ENCODE measurements around the gene FNDC3B. TPM values are rescaled to one million over a fixed set of nuclear protein-coding genes. Genes with fewer than 3 reads are reported as not detected.

FNDC3B gene
- total and polyA plus RNA-seq, 2 of the 8 experiments (the other 6 are each of a cell fraction or from before 2014, with no cell fraction given), result 14.1 to 44.4 TPM

DNA sequence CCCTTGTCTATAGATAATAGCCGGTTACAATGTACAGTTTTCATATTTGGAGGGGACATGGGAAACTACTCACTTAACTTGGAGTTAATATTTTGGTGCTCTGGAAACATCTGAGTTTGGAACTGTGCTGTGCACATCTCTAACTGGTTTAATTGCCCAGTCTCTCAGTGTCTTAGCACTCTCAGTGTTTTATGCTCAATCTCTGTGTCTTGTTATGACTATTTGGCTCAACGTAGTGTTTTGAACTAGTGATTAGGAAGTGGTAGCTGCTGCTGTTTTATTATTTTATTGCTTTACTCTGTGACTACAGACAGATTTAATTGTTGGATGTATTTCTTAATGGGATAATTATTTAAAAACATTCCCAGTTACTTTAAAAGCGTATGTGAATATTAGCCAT is 17.0 kb downstream of the FNDC3B start:
- no peak overlapping the region for H4K5ac ChIP-seq (ENCODE audit: insufficient read length, low read depth, low read length)
- CTCF ChIA-PET (ENCODE audit: partially characterized antibody), result interaction anchor here (0.7 to 0.9 kb wide), 3 partner anchors 14 to 21 kb away, joined by 3 read pairs; no protein-coding TSS in a partner anchor
- peaks cover 0 to 2% (median 0%) of the 10 kb centered on the region in 4 experiments; a peak in 2 of 7 replicates for H3K4me1 ChIP-seq (replicated peaks in 1 of 4; ENCODE audit: control insufficient read depth in 3 of 4, insufficient read depth in 4 of 4, low read length in 3 of 4)
- H3K4ac ChIP-seq (replicated peaks; ENCODE audit: insufficient read length, low read depth, low read length), result no peak overlapping the region
- no peaks in the 10 kb centered on the region for H3K9me3 ChIP-seq (ENCODE audit: insufficient read depth in 2 of 2, low read depth in 1 of 2, low read length in 1 of 2)
- H3K18ac ChIP-seq (ENCODE audit: extremely low read depth, low read length), result no peak overlapping the region
- no peak overlapping the region for H3K27ac ChIP-seq (ENCODE audit: low read depth, low read length)
- 81% methylated on average over 3 of the region's 3 CpGs; no CpG with 5 or more reads in 1 of the 2 experiments for WGBS, 2 experiments (ENCODE audit: extremely low coverage in 1 of 2, insufficient coverage in 1 of 2, insufficient read length in 1 of 2, insufficient replicate concordance in 2 of 2, low coverage in 1 of 2, low lambda C conversion rate in 2 of 2, missing lambda C conversion rate in 1 of 2)
- no peak overlapping the region for H3K4me3 ChIP-seq (ENCODE audit: extremely low read depth in 1 of 4, insufficient read depth in 2 of 4, low read depth in 3 of 4, low read length in 4 of 4)
- H2AFZ ChIP-seq (ENCODE audit: low read length), result no peak overlapping the region
- H3K56ac ChIP-seq (replicated peaks; ENCODE audit: insufficient read length, low read depth, low read length), result no peak overlapping the region
- no peak overlapping the region for H3K14ac ChIP-seq (ENCODE audit: insufficient read length)
- POLR2A ChIA-PET (ENCODE audit: partially characterized antibody), result no interaction called here
- no peaks in the 10 kb centered on the region for H3K23me2 ChIP-seq (ENCODE audit: low read depth, low read length)
- H4K8ac ChIP-seq (ENCODE audit: extremely low read depth, insufficient read depth, low read length), result no peak overlapping the region
- no peaks in the 10 kb centered on the region for H3K27me3 ChIP-seq (replicated peaks in 1 of 4; ENCODE audit: control insufficient read depth in 3 of 4, extremely low read depth in 1 of 4, insufficient read depth in 3 of 4, low read length in 3 of 4)
- no peak overlapping the region for H2BK20ac ChIP-seq (ENCODE audit: low read length)
- FAIRE-seq (no peak), DNase-seq (ENCODE audit: low read depth in 1 of 2, low spot score in 2 of 2) (no peak)
- H2AK5ac ChIP-seq (ENCODE audit: low read depth, low read length), result no peak overlapping the region
- no peak overlapping the region for H3K4me2 ChIP-seq (ENCODE audit: insufficient read depth in 1 of 2, low read depth in 2 of 2, low read length in 2 of 2)
- peaks cover 5 to 8% of the 10 kb centered on the region in 2 experiments for H4K20me1 ChIP-seq (replicated peaks in 1 of 2; ENCODE audit: control insufficient read depth in 1 of 2, insufficient read depth in 2 of 2, low read length in 2 of 2)
- H3K79me1 ChIP-seq (ENCODE audit: low read depth, low read length), result peaks cover 7% of the 10 kb centered on the region; the same call in 1 of the 2 replicates
- H2BK15ac ChIP-seq (ENCODE audit: low read length), result no peak overlapping the region
- H4K91ac ChIP-seq (replicated peaks; ENCODE audit: insufficient read length, low read length), result no peak overlapping the region
- peaks cover 0 to under 1% (median 0%) of the 10 kb centered on the region in 4 experiments; a peak in 1 of 8 replicates for H3K36me3 ChIP-seq (ENCODE audit: control insufficient read depth in 2 of 4, insufficient read depth in 4 of 4, low read length in 3 of 4)
- no peak overlapping the region for H2BK120ac ChIP-seq (replicated peaks; ENCODE audit: low read depth, low read length)
- H3K23ac ChIP-seq (ENCODE audit: insufficient read length), result no peak overlapping the region
- H2BK12ac ChIP-seq (ENCODE audit: low read depth, low read length), result no peak overlapping the region
- peaks cover 0 to 89% of the 10 kb centered on the region in 2 experiments; a peak in 2 of 4 replicates for H3K79me2 ChIP-seq (ENCODE audit: control insufficient read depth in 1 of 2, insufficient read depth in 2 of 2, low read length in 2 of 2)
- TF ChIP-seq POU5F1 (IDR thresholded peaks at IDR 0.05; ENCODE audit: low read depth, low read length), result no peak
- no peak overlapping the region for H3K9ac ChIP-seq (replicated peaks in 1 of 4; ENCODE audit: extremely low read depth in 1 of 4, low read depth in 3 of 4, low read length in 3 of 4)
- H2BK5ac ChIP-seq (ENCODE audit: low read depth, low read length), result no peak overlapping the region
